WTC11 (cell line): ENCODE results near the gene BMPR1B. TPM values are rescaled to one million over a fixed set of nuclear protein-coding genes. Genes with fewer than 3 reads are reported as not detected.

Experiments used
- AFF4 ChIP-seq: sonication (generic); formaldehyde crosslinking; IDR thresholded peaks from 2 replicates; pipeline ENCODE4 v1.8.1; 2023; ENCODE audit warnings: mild to moderate bottlenecking, missing genetic modification reagents, borderline replicate concordance
- ARID4B ChIP-seq: sonication (generic); formaldehyde crosslinking; IDR thresholded peaks from 2 replicates; pipeline ENCODE4 v1.8.0; 2023; ENCODE audit warnings: missing genetic modification reagents, mild to moderate bottlenecking, borderline replicate concordance
- ATF2 ChIP-seq: sonication (generic); formaldehyde crosslinking; IDR thresholded peaks from 2 replicates; pipeline ENCODE4 v1.8.1; 2022; ENCODE audit warnings: low read depth, missing genetic modification reagents, borderline replicate concordance
- CREM ChIP-seq: sonication (generic); formaldehyde crosslinking; IDR thresholded peaks from 2 replicates; pipeline ENCODE4 v1.8.1; 2022; ENCODE audit warnings: mild to moderate bottlenecking, missing genetic modification reagents, moderate library complexity
- CTCF ChIP-seq: fragments of 200-600 bp; IDR thresholded peaks from 2 replicates; pipeline ENCODE4 v1.8.0; 2022; ENCODE audit warnings: antibody characterized with exemption
- FOXK1 ChIP-seq: sonication (generic); formaldehyde crosslinking; IDR thresholded peaks from 2 replicates; pipeline ENCODE4 v1.8.0; 2022; ENCODE audit warnings: mild to moderate bottlenecking, moderate library complexity, missing genetic modification reagents
- GTF2I ChIP-seq: fragments of 250-450 bp; sonication (Bioruptor Pico); conservative IDR thresholded peaks from 2 replicates; pipeline ENCODE4 v1.4.0; 2021; ENCODE audit warnings: mild to moderate bottlenecking
- HMGXB4 ChIP-seq: sonication (generic); formaldehyde crosslinking; IDR thresholded peaks from 2 replicates; pipeline ENCODE4 v1.8.1; 2023; ENCODE audit warnings: mild to moderate bottlenecking, moderate library complexity, missing genetic modification reagents
- MXD4 ChIP-seq: fragments of 250-450 bp; sonication (Bioruptor Pico); IDR thresholded peaks from 2 replicates; pipeline ENCODE4 v1.8.0; 2021; ENCODE audit warnings: mild to moderate bottlenecking, moderate library complexity, borderline replicate concordance
- SMAD3 ChIP-seq: sonication (generic); formaldehyde crosslinking; IDR thresholded peaks from 2 replicates; pipeline ENCODE4 v1.8.0; 2022; ENCODE audit warnings: missing genetic modification reagents, mild to moderate bottlenecking, borderline replicate concordance
- ZBTB43 ChIP-seq: sonication (generic); formaldehyde crosslinking; IDR thresholded peaks from 2 replicates; pipeline ENCODE4 v1.8.1; 2023; ENCODE audit warnings: mild to moderate bottlenecking, missing genetic modification reagents
- total RNA-seq: library from RNA; stranded (reverse); gene quantifications from 3 replicates; pipeline ENCODE4 v1.2.3, GENCODE V29; 2021

BMPR1B gene
- total RNA-seq, 1 experiment from 2014 or later: 0.77 TPM

- TF ChIP-seq ZBTB43 (CRISPR knock-in tag) (no peak), ARID4B (CRISPR knock-in tag) (no peak), ATF2 (CRISPR knock-in tag) (no peak), SMAD3 (CRISPR knock-in tag) (no peak), CTCF (no peak), MXD4 (CRISPR knock-in tag) (no peak), FOXK1 (no peak), HMGXB4 (no peak), AFF4 (CRISPR knock-in tag) (no peak), GTF2I (CRISPR knock-in tag) (no peak), CREM (no peak)
Measured at GRCh38 chr4:95107635-95108034, 349.9 kb downstream of the BMPR1B start (continued).
